Colon (tissue), 2 donors: ENCODE results near the gene POR.
"Not testable (repeated sequence)": the region's sequence is repeated elsewhere in the genome, so short reads cannot be mapped to it uniquely, and the experiment has no call there.

Source experiments
- FAIRE-seq: peaks from 2 replicates; lab custom pipeline; 2012; peaks lifted over from hg19 to GRCh38; lab: Jason Lieb, UNC
- donor health status: control.
- donor health status: control.

The POR gene

GRCh38 chr7:76029682-76030081 lies 114.7 kb downstream of the POR start:
- not testable (repeated sequence) for FAIRE-seq

- no peak for FAIRE-seq
These were observed 117.0 kb downstream of the POR start for GRCh38 chr7:76031964-76032363.
